Activated T-helper 1 cell treated with anti-CD3 and anti-CD28 coated beads, Interleukin-12 subunit alpha, Interleukin-12 subunit beta, Interleukin-2, Interleukin-4 antibody, amounts not matched to agents 30 ng/mL and 10 ng/mL and 1 ng/mL, durations not matched to agents 14 hours and 24 hours and 36 hours (primary cell): ENCODE measurements around the gene OPRL1. TPM values are rescaled to one million over a fixed set of nuclear protein-coding genes. Genes with fewer than 3 reads are reported as not detected.
"Not testable (repeated sequence)": the region's sequence is repeated elsewhere in the genome, so short reads cannot be mapped to it uniquely, and the experiment has no call there.

Experiments
- DNase-seq: peaks from one replicate; pipeline ENCODE4 v3.0.0; 2021; ENCODE audit warnings: low spot score
- H3K27ac Mint-ChIP-seq: one replicate; pipeline ENCODE4 v1.8.0; 2021; ENCODE audit warnings: mild to moderate bottlenecking, mixed read lengths
- H3K27me3 Mint-ChIP-seq: one replicate; pipeline ENCODE4 v1.8.0; 2022; ENCODE audit warnings: mild to moderate bottlenecking, moderate library complexity, mixed read lengths; ENCODE audit not compliant: insufficient read depth
- H3K36me3 Mint-ChIP-seq: one replicate; pipeline ENCODE4 v1.8.0; 2021; ENCODE audit warnings: low read depth, mixed read lengths
- H3K4me1 Mint-ChIP-seq: one replicate; pipeline ENCODE4 v1.8.0; 2021; ENCODE audit warnings: low read depth, mixed read lengths
- H3K4me3 Mint-ChIP-seq: one replicate; pipeline ENCODE4 v1.8.0; 2021; ENCODE audit warnings: mild to moderate bottlenecking, moderate library complexity, mixed read lengths
- H3K9me3 Mint-ChIP-seq: one replicate; pipeline ENCODE4 v1.8.0; 2021; ENCODE audit warnings: mixed read lengths
- intact Hi-C: fragments of 100-400 bp; cut with micrococcal nuclease; formaldehyde crosslinking; loops from one replicate; pipeline ENCODE4 v1.15.1; 2024
- total RNA-seq: library from RNA; stranded (reverse); gene quantifications from 2 replicates; pipeline ENCODE4 v1.2.3, GENCODE V29; 2022

The OPRL1 gene
- total RNA-seq, 1 donor from 2014 or later, result 0.16 TPM

GRCh38 chr20:64111841-64112641 is 32.2 kb downstream of the OPRL1 start:
- no peaks in the 10 kb centered on the region for H3K9me3 Mint-ChIP-seq
- H3K27me3 Mint-ChIP-seq, result no peaks in the 10 kb centered on the region
- intact Hi-C loops, result no loop called here
- no peak overlapping the region for H3K4me3 Mint-ChIP-seq
- no peaks in the 10 kb centered on the region for H3K36me3 Mint-ChIP-seq
- H3K27ac Mint-ChIP-seq, result no peak overlapping the region
- H3K4me1 Mint-ChIP-seq, result no peaks in the 10 kb centered on the region
- no peak for DNase-seq

- Mint-ChIP-seq H3K9me3 (no peaks in the 10 kb centered on the region), H3K27me3 (no peaks in the 10 kb centered on the region), H3K4me1 (no peaks in the 10 kb centered on the region), H3K4me3 (no peak overlapping the region), H3K36me3 (no peaks in the 10 kb centered on the region), H3K27ac (no peak overlapping the region)
- DNase-seq, result no peak
- intact Hi-C loops, result no loop called here
Observed at GRCh38 chr20:64112691-64113443, 33.0 kb downstream of the OPRL1 start.

GRCh38 chr20:64113444-64113775 is 33.5 kb downstream of the OPRL1 start:
- Mint-ChIP-seq H3K27me3 (no peaks in the 10 kb centered on the region), H3K9me3 (no peaks in the 10 kb centered on the region), H3K36me3 (no peaks in the 10 kb centered on the region), H3K4me3 (no peak overlapping the region), H3K4me1 (no peaks in the 10 kb centered on the region), H3K27ac (no peak overlapping the region)
- no peak for DNase-seq
- intact Hi-C loops, result no loop called here

- DNase-seq, result no peak
- no peaks in the 10 kb centered on the region for H3K36me3 Mint-ChIP-seq
- H3K9me3 Mint-ChIP-seq, result no peaks in the 10 kb centered on the region
- H3K27me3 Mint-ChIP-seq, result no peaks in the 10 kb centered on the region
- intact Hi-C loops, result no loop called here
- H3K4me3 Mint-ChIP-seq, result no peak overlapping the region
- H3K27ac Mint-ChIP-seq, result no peak overlapping the region
- no peaks in the 10 kb centered on the region for H3K4me1 Mint-ChIP-seq
Observed at GRCh38 chr20:64113796-64114355, 34.0 kb downstream of the OPRL1 start.

- intact Hi-C loops, result no loop called here
- H3K36me3 Mint-ChIP-seq, result no peaks in the 10 kb centered on the region
- no peaks in the 10 kb centered on the region for H3K9me3 Mint-ChIP-seq
Observed at GRCh38 chr20:64114356-64114971, 34.6 kb downstream of the OPRL1 start.

GRCh38 chr20:64115171-64115911 is 35.5 kb downstream of the OPRL1 start:
- intact Hi-C loops, result no loop called here
- peaks cover 8% of the 10 kb centered on the region for H3K4me1 Mint-ChIP-seq
- H3K9me3 Mint-ChIP-seq, result no peaks in the 10 kb centered on the region

More at GRCh38 chr20:64114356-64114971, 34.6 kb downstream of the OPRL1 start:
- Mint-ChIP-seq H3K4me1 (no peaks in the 10 kb centered on the region), H3K27me3 (no peaks in the 10 kb centered on the region), H3K27ac (no peak overlapping the region), H3K4me3 (no peak overlapping the region)
- DNase-seq, result no peak

GRCh38 chr20:64116016-64116415 is 36.1 kb downstream of the OPRL1 start:
- Mint-ChIP-seq H3K36me3 (no peaks in the 10 kb centered on the region), H3K4me1 (peaks cover 10% of the 10 kb centered on the region), H3K4me3 (no peak overlapping the region), H3K27me3 (peaks cover 2% of the 10 kb centered on the region), H3K27ac (no peak overlapping the region), H3K9me3 (no peaks in the 10 kb centered on the region)
- intact Hi-C loops, result no loop called here
- DNase-seq, result no peak

More at GRCh38 chr20:64115171-64115911, 35.5 kb downstream of the OPRL1 start:
- H3K36me3 Mint-ChIP-seq, result no peaks in the 10 kb centered on the region
- no peak overlapping the region for H3K4me3 Mint-ChIP-seq
- no peaks in the 10 kb centered on the region for H3K27me3 Mint-ChIP-seq
- no peak for DNase-seq
- H3K27ac Mint-ChIP-seq, result no peak overlapping the region

- Mint-ChIP-seq H3K9me3 (no peaks in the 10 kb centered on the region), H3K36me3 (no peaks in the 10 kb centered on the region), H3K27me3 (peaks cover 6% of the 10 kb centered on the region), H3K27ac (no peak overlapping the region), H3K4me1 (peaks cover 10% of the 10 kb centered on the region), H3K4me3 (no peak overlapping the region)
- intact Hi-C loops, result no loop called here
- DNase-seq, result no peak
Observed at GRCh38 chr20:64116541-64117431, 36.9 kb downstream of the OPRL1 start.

- H3K9me3 Mint-ChIP-seq, H3K36me3 Mint-ChIP-seq, H3K27me3 Mint-ChIP-seq, H3K4me1 Mint-ChIP-seq, DNase-seq, intact Hi-C loops, H3K4me3 Mint-ChIP-seq, H3K27ac Mint-ChIP-seq: not testable (repeated sequence)
Observed at GRCh38 chr20:64117432-64117777, 37.5 kb downstream of the OPRL1 start.

GRCh38 chr20:64119301-64119680 is 39.4 kb downstream of the OPRL1 start:
- DNase-seq, result no peak
- no peaks in the 10 kb centered on the region for H3K36me3 Mint-ChIP-seq
- H3K9me3 Mint-ChIP-seq, result no peaks in the 10 kb centered on the region
- intact Hi-C loops, result no loop called here
- H3K27ac Mint-ChIP-seq, result no peak overlapping the region
- peaks cover 9% of the 10 kb centered on the region for H3K27me3 Mint-ChIP-seq
- peaks cover 10% of the 10 kb centered on the region for H3K4me1 Mint-ChIP-seq
- H3K4me3 Mint-ChIP-seq, result no peak overlapping the region

GRCh38 chr20:64119681-64120341 is 39.9 kb downstream of the OPRL1 start:
- peaks cover 10% of the 10 kb centered on the region for H3K4me1 Mint-ChIP-seq
- H3K4me3 Mint-ChIP-seq, result peak overlapping the region; percentile 51
- H3K9me3 Mint-ChIP-seq, result no peaks in the 10 kb centered on the region
- intact Hi-C loops, result loop anchor here (1.0 to 2.0 kb wide), 6 partner anchors 18 to 624 kb away; partner anchors contain the start of gene TCEA2
- H3K27me3 Mint-ChIP-seq, result peaks cover 13% of the 10 kb centered on the region
- no peaks in the 10 kb centered on the region for H3K36me3 Mint-ChIP-seq
- peak overlapping the region; percentile 44 for H3K27ac Mint-ChIP-seq
- DNase-seq, result no peak
